GM18505 (cell line): Measurements from ENCODE around the gene ALPK3.

ENCODE experiments used
- ATAC-seq: cut with Tn5 transposase; IDR thresholded peaks from one replicate; pipeline ENCODE4 v1.9.1; 2021; ENCODE audit not compliant: unreplicated experiment
- POLR2A ChIP-seq: IDR thresholded peaks from 4 replicates; pipeline ENCODE4 v1.6.1; 2011; ENCODE audit warnings: borderline replicate concordance; ENCODE audit not compliant: insufficient read depth, insufficient read length; ENCODE audit errors: extremely low read depth

ALPK3 gene

GRCh38 chr15:84859144-84859543 lies 42.0 kb downstream of the ALPK3 start:
- no peak for ATAC-seq
- no peak for TF ChIP-seq POLR2A

GRCh38 chr15:84859651-84860050 lies 42.5 kb downstream of the ALPK3 start:
- no peak for TF ChIP-seq POLR2A
- no peak for ATAC-seq

GRCh38 chr15:84861781-84862180 lies 44.6 kb downstream of the ALPK3 start:
- no peak for ATAC-seq
- TF ChIP-seq POLR2A = no peak

- TF ChIP-seq POLR2A = no peak
- ATAC-seq = no peak
Measured at GRCh38 chr15:84862214-84862975, 45.2 kb downstream of the ALPK3 start.

GRCh38 chr15:84863565-84864443 lies 46.6 kb downstream of the ALPK3 start:
- ATAC-seq = no peak

GRCh38 chr15:84864444-84864795 lies 47.3 kb downstream of the ALPK3 start:
- TF ChIP-seq POLR2A = no peak
- ATAC-seq = no peak

More at GRCh38 chr15:84863565-84864443, 46.6 kb downstream of the ALPK3 start:
- no peak for TF ChIP-seq POLR2A

- ATAC-seq = no peak
- TF ChIP-seq POLR2A = no peak
Measured at GRCh38 chr15:84865074-84865569, 48.0 kb downstream of the ALPK3 start.

- ATAC-seq = no peak
- TF ChIP-seq POLR2A = no peak
Measured at GRCh38 chr15:84868037-84868880, 51.1 kb downstream of the ALPK3 start.

GRCh38 chr15:84869510-84869909 lies 52.4 kb downstream of the ALPK3 start:
- TF ChIP-seq POLR2A = no peak
- no peak for ATAC-seq

GRCh38 chr15:84871428-84871985 lies 54.4 kb downstream of the ALPK3 start:
- TF ChIP-seq POLR2A = no peak
- no peak for ATAC-seq

- TF ChIP-seq POLR2A = no peak
- ATAC-seq = no peak
Measured at GRCh38 chr15:84872009-84872910, 55.1 kb downstream of the ALPK3 start.

- TF ChIP-seq POLR2A = no peak
- no peak for ATAC-seq
Measured at GRCh38 chr15:84873997-84874396, 56.8 kb downstream of the ALPK3 start.
